Placental epithelial cell (primary cell): Measurements from ENCODE around the gene CDK10. TPM values are rescaled to one million over a fixed set of nuclear protein-coding genes. Genes with fewer than 3 reads are reported as not detected.

Experiments used
- total RNA-seq: library from RNA; depleted of rRNA; stranded (reverse); fragments of >200 nt; gene quantifications from 2 replicates; pipeline ENCODE4 v1.2.3, GENCODE V29; 2012

Gene CDK10, protein sequence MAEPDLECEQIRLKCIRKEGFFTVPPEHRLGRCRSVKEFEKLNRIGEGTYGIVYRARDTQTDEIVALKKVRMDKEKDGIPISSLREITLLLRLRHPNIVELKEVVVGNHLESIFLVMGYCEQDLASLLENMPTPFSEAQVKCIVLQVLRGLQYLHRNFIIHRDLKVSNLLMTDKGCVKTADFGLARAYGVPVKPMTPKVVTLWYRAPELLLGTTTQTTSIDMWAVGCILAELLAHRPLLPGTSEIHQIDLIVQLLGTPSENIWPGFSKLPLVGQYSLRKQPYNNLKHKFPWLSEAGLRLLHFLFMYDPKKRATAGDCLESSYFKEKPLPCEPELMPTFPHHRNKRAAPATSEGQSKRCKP
- total RNA-seq: 37.3 and 48.9 TPM in 2 replicates

DNA sequence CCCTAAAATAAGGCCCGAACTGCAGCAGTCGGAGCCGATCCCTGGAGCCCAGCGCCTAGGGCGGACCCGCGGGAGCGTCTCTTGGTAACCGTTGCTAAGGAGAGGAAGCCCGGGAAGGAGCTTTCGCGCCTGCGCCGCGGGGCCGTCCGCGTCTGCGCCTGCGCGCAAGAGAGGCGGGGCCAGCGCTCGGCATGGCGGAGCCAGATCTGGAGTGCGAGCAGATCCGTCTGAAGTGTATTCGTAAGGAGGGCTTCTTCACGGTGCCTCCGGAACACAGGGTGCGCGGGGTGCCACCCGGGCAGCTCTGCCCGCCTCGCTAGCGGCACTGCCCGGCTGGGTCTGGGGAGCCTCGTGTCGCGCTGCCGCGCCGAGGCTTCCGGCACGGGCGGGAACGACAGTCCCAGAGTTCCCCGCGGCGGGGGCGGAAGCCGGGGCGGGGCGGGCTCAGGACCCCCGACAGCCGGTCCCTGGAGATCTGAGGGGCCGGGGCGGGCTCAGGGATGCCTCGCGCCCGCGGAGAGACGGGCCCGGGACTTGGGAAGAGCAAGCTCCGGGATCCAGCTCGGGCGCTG is at the start of gene CDK10:
CDK10 (plus strand) TSS at position 170 of the 572 bp plus-strand sequence; CDS start at position 192, 22 bp downstream.

DNA sequence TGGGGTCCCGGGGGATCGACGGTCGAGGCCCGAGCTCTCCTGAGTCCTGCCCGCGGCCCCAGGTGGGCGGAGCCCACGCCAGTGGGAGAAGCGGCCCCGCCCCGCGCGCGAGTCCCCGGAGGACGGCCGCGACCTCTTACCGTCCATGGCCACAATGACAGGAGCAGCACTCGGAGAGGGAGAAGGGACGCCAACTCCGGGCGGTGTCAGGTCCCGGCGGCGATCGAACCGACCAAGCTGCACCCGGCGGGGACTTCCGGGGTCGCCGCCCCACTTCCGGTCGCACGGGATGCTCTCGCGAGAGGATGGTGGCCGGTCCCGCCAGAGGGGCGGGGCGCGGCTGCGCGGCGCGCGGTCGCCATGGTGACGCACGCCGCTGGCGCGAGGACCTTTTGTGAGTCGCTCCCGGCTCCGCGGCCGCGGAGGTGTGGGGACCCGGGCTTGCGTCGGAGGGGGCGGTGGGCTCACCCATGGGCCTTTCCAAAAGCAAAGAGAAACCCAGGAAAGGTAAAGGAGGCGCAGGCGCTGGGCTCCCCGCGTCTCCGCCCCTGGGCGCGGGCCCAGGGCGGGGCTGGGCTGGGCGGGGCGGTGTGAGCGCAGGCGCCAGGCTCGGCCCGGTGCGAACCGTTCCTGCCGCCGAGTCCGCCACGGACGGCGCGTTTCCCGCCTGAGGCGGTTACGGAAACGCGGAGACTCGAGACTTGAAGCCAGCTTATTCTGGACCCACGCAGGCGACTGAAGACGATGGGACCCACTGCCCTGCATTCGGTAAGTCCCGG is 28.9 kb upstream of the CDK10 start, which contains the start of the genes CHMP1A and SPATA33:
CHMP1A (minus strand) TSS at position 267 of the 779 bp plus-strand sequence; CDS start at position 147, 120 bp downstream.
SPATA33 (plus strand) TSS at position 395 of the 779 bp plus-strand sequence; CDS start at position 471, 76 bp downstream.

DNA sequence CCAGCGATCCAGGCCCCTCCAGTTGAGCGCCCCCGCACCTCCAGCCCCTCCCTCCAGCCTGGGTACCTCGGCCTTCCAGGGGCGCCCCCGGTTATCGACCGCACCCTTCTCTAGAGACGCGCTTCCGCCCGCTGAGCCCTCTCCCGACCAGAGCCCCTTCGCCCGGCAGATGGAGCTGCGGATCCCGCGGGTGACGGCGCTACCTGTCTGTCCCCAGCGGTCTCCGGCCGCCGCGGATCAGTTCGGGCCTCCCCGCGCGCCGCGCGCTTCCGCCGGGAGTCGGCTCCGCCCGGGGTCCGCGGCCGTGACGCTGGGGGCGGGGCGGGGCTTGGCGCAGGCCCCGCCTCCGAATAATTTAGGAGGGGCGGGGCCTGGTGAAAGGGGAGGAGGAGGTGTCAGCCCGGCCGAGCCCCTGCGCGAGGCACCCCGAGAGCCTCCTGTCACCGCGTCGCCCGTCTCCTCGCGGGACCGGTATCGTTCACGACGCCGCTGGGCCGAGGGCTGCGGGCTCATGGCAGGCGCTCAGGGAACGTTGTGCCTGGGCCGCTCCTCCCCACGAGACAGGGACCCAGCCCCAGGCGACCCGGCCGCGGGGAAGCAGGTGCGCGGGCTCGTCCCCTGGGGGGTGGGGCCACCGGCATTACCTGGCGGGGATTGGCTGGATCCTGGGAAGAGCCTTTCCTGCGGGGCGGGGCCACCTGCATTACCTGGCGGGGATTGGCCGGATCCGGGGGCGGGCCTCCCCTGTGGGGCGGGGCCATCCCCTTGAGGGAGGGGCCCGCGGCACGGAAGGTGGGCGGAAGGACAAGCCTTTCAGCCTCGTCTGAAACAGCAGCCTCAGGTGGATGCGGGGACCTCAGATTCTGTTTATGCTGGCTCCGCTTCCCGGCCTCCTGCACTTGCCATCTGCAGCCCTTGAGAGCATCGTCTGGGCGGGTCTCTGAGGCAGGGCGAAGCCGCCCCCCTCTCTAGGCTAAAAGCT is 15.2 kb downstream of the CDK10 start, which contains the start of gene SPATA2L:
SPATA2L (minus strand) TSS at position 281 of the 982 bp plus-strand sequence. CDS start 473 bp downstream, outside the sequence.

DNA sequence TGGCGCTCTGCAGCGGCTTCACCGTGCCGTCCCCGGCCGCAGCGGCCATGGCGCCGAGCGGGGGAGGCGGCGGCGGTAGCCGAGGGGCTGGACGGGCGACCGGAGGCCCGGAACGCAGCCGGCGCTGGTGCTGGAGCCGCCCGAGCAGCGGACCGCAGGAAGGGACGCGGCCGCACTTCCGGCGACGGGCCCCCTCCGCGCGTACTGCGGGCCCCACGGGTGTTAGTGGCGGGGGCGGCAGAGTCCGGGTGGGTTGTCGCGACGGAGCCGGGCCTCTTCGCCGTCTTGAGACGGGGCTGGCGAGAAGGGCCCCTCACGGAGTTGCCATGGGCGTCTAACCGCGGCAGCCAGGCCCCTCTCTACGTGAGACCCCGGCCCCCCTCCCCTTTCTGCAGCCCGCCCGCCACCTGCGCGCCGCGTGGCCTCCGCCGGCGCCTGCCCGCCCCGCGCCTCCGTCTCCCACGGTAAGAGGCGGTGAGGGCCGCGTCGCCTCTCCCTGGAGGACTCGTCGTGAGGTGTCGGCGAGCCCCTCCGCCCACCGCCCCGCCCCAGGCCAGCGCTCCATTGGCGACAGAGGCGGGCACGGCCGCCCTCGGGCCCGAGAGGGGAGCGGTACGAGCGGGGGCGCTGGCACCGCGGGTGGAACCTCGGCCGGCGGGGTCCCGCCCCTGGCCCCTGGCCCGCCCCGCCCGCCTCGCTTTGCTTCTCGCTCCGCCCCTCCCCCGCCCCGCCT is 34.5 kb downstream of the CDK10 start, which contains the start of the genes VPS9D1 and ZNF276:
VPS9D1 (minus strand) TSS at position 86 of the 733 bp plus-strand sequence; CDS start at position 49, 37 bp downstream.
ZNF276 (plus strand) TSS at position 725 of the 733 bp plus-strand sequence. CDS start 104 bp downstream, outside the sequence.

Other genes with a start within 250 kb of the CDK10 start
- gene ANKRD11, start 196.1 kb upstream of the CDK10 start, total RNA-seq: 48.4 and 69.1 TPM in 2 replicates
- gene SPG7, start 178.3 kb upstream of the CDK10 start, total RNA-seq: 104 and 111 TPM in 2 replicates
- gene RPL13, start 126.0 kb upstream of the CDK10 start, total RNA-seq: 2,619 and 3,285 TPM in 2 replicates
- gene CPNE7, start 110.9 kb upstream of the CDK10 start, total RNA-seq: 0.43 and 2.4 TPM in 2 replicates
- not detected in 2 replicates for gene DPEP1, start 73.0 kb upstream of the CDK10 start, total RNA-seq
- gene CHMP1A, start 29.0 kb upstream of the CDK10 start, total RNA-seq: 124 and 146 TPM in 2 replicates
- gene SPATA33, start 28.9 kb upstream of the CDK10 start, total RNA-seq: 3.6 and 4.3 TPM in 2 replicates
- 6.3 and 10.7 TPM in 2 replicates for gene SPATA2L, start 15.0 kb downstream of the CDK10 start, total RNA-seq
- 9.8 and 10.2 TPM in 2 replicates for gene VPS9D1, start 34.2 kb downstream of the CDK10 start, total RNA-seq
- gene ZNF276, start 34.8 kb downstream of the CDK10 start, total RNA-seq: 14.7 and 18.8 TPM in 2 replicates
- gene FANCA, start 130.0 kb downstream of the CDK10 start, total RNA-seq: 9.4 and 11.0 TPM in 2 replicates
- 6.1 and 10.2 TPM in 2 replicates for gene SPIRE2, start 141.8 kb downstream of the CDK10 start, total RNA-seq
- 254 and 342 TPM in 2 replicates for gene TCF25, start 186.9 kb downstream of the CDK10 start, total RNA-seq
- 9.3 and 12.2 TPM in 2 replicates for gene MC1R, start 232.2 kb downstream of the CDK10 start, total RNA-seq
- gene TUBB3, start 236.7 kb downstream of the CDK10 start, total RNA-seq: 85.2 and 182 TPM in 2 replicates